Stimulated activated CD4-positive, alpha-beta T cell treated with anti-CD3 and anti-CD28 coated beads, Interleukin-12 subunit alpha, Interleukin-12 subunit beta, amount 100 ng/mL, for 24 hours (primary cell): Measurements from ENCODE around the gene GAB2.

Experiments
- DNase-seq, 2 experiments: peaks; one replicate each; pipeline ENCODE4 v3.0.0-alpha.2; 2020; ENCODE audit warnings: low read depth in 2 of 2

The GAB2 gene

GRCh38 chr11:78344094-78344493, 73.5 kb downstream of the GAB2 start:
- DNase-seq = no peak

GRCh38 chr11:78343303-78343702, 74.3 kb downstream of the GAB2 start:
- DNase-seq = no peak

GRCh38 chr11:78341841-78342240, 75.8 kb downstream of the GAB2 start:
- DNase-seq = no peak

- no peak for DNase-seq
Observed at GRCh38 chr11:78340530-78340929, 77.1 kb downstream of the GAB2 start.

GRCh38 chr11:78339945-78340344, 77.7 kb downstream of the GAB2 start:
- DNase-seq = no peak

- DNase-seq = no peak
Observed at GRCh38 chr11:78339483-78339882, 78.1 kb downstream of the GAB2 start.

- DNase-seq = no peak
Observed at GRCh38 chr11:78338702-78339101, 78.9 kb downstream of the GAB2 start.

GRCh38 chr11:78338138-78338537, 79.5 kb downstream of the GAB2 start:
- no peak for DNase-seq

- DNase-seq = no peak
Observed at GRCh38 chr11:78337554-78337924, 80.1 kb downstream of the GAB2 start.

GRCh38 chr11:78336877-78337553, 80.6 kb downstream of the GAB2 start:
- DNase-seq = no peak

GRCh38 chr11:78334109-78334508, 83.5 kb downstream of the GAB2 start:
- DNase-seq = no peak

- DNase-seq = no peak
Observed at GRCh38 chr11:78332872-78333271, 84.7 kb downstream of the GAB2 start.

- no peak for DNase-seq
Observed at GRCh38 chr11:78332174-78332866, 85.3 kb downstream of the GAB2 start.

- no peak for DNase-seq
Observed at GRCh38 chr11:78331711-78332110, 85.9 kb downstream of the GAB2 start.

GRCh38 chr11:78330361-78330760, 87.3 kb downstream of the GAB2 start:
- DNase-seq = no peak

GRCh38 chr11:78327945-78328344, 89.7 kb downstream of the GAB2 start:
- DNase-seq = no peak

- no peak for DNase-seq
Observed at GRCh38 chr11:78325274-78325781, 92.3 kb downstream of the GAB2 start.

- DNase-seq = no peak
Observed at GRCh38 chr11:78323363-78323762, 94.3 kb downstream of the GAB2 start.

- DNase-seq = no peak
Observed at GRCh38 chr11:78319453-78319955, 98.1 kb downstream of the GAB2 start.

- no peak for DNase-seq
Observed at GRCh38 chr11:78318321-78319114, 99.1 kb downstream of the GAB2 start.

- DNase-seq = no peak
Observed at GRCh38 chr11:78315724-78316123, 101.9 kb downstream of the GAB2 start.

- DNase-seq = no peak
Observed at GRCh38 chr11:78314762-78315161, 102.9 kb downstream of the GAB2 start.
